Transverse colon (tissue), 3 donors: ENCODE results near the gene FOXP1.
A peak's percentile ranks its signal among the peaks of the same experiment; 100 is the strongest.

ENCODE experiments used
- EP300 ChIP-seq: sonication (generic); formaldehyde crosslinking; IDR thresholded peaks from one replicate; pipeline ENCODE4 v1.6.1; 2017; ENCODE audit warnings: antibody characterized with exemption, low read depth
- POLR2AphosphoS5 ChIP-seq, 3 donors: sonication (generic); formaldehyde crosslinking; IDR thresholded peaks; one replicate each; pipeline ENCODE4 v1.6.1; 2016; ENCODE audit warnings: antibody characterized with exemption in 3 of 3

- no peak for TF ChIP-seq EP300
- TF ChIP-seq POLR2AphosphoS5 (IDR thresholded peaks at IDR 0.05): peak in 1 of 3 donors; percentile 16
Observed at GRCh38 chr3:71450162-71450561, 133.4 kb downstream of the FOXP1 start.
